Pancreas (tissue), 10 donors: ENCODE data around the gene POLR2L. TPM values are rescaled to one million over a fixed set of nuclear protein-coding genes. Genes with fewer than 3 reads are reported as not detected.

ENCODE experiments used
- ATAC-seq, 4 donors: fragments of 200-7000 bp; cut with Tn5 transposase; one replicate each; pipeline versions ENCODE4 v1.8.0 to v1.9.1; 2020; ENCODE audit warnings: mild to moderate bottlenecking in 4 of 4, moderate library complexity in 4 of 4
- DNase-seq, 6 donors: peaks; one replicate each; pipeline ENCODE4 v3.0.0-alpha.2; 2020
- FAIRE-seq: peaks from 2 replicates; lab custom pipeline; 2012; peaks lifted over from hg19 to GRCh38; lab: Jason Lieb, UNC
- H3K27ac ChIP-seq, 4 donors: fragments of 200-600 bp; sonication (generic); 1 replicate in 3 of 4; 2 replicates in 1 of 4; pipeline versions ENCODE4 v1.5.0 to v1.8.0; 2020
- H3K27me3 ChIP-seq, 4 donors: fragments of 200-600 bp; one replicate each; pipeline ENCODE4 v1.8.0; 2021
- H3K36me3 ChIP-seq, 3 donors: fragments of 200-600 bp; sonication (generic) in 1 of 3; one replicate each; pipeline versions ENCODE4 v1.5.0 to v1.8.0; 2020 to 2021
- H3K4me1 ChIP-seq, 3 donors: fragments of 200-600 bp; one replicate each; pipeline ENCODE4 v1.8.0; 2021
- H3K4me3 ChIP-seq, 4 donors: fragments of 200-600 bp; sonication (generic) in 2 of 4; one replicate each; pipeline versions ENCODE4 v1.5.0 to v1.8.0; 2020 to 2021
- H3K9me3 ChIP-seq, 4 donors: fragments of 200-600 bp; one replicate each; pipeline ENCODE4 v1.8.0; 2021
- WGBS, 2 donors: extraction: QIAGEN DNeasy Blood & Tissue Kit; methylation state at CpG; one replicate each; pipeline ENCODE4 v1.1.7; 2013; 5-methylcytosine and 5-hydroxymethylcytosine counted together
- intact Hi-C, 3 donors: fragments of 100-400 bp; cut with DNase I; formaldehyde crosslinking; loops; one replicate each; pipeline versions ENCODE4 v1.11.1 to v1.14.2; 2022
- polyA plus RNA-seq, 2 donors: library from polyadenylated mRNA; stranded (reverse); fragments of 200-250 nt; gene quantifications; one replicate each; pipeline ENCODE4 v1.2.3, GENCODE V29; 2013
- total RNA-seq, 6 donors: library from RNA; stranded (reverse); fragmentation: NEBNext Ultra II Directional in 4 of 6; extraction: Animal tissue kit (Norgen Biotek cat#: 25700) in 4 of 6; gene quantifications; one replicate each; pipeline versions ENCODE4 v1.2.1 to v1.2.4, GENCODE V29; 2021 to 2023
- TF ChIP-seq, protein P1 (sequence below), 4 donors: fragments of 200-600 bp; sonication (generic) in 3 of 4; IDR thresholded peaks; one replicate each; pipeline versions ENCODE4 v1.5.0 to v1.8.0; 2021; ENCODE audit warnings: antibody characterized with exemption in 4 of 4
- donor health status: healthy with polysubstance abuse.
- donor health status: DM: no; HTN: no; CAD: no; lungs with moderate emphysema.
- donor health status: DM: no; HTN: no; CAD: no.
- donor health status: control.
- donor health status: control.
- donor health status: Bipolar disorder and iron deficiency.
- donor health status: DM: yes; HTN: yes; CAD: no.
- donor health status: DM: no; HTN: no; CAD: no.
- donor health status: DM: no; HTN: no; CAD: no.
- donor health status: DM: yes; HTN: yes; CAD: no.

Gene POLR2L
- total and polyA plus RNA-seq, 8 donors: 62.9 to 110 (median 68.9) TPM

DNA sequence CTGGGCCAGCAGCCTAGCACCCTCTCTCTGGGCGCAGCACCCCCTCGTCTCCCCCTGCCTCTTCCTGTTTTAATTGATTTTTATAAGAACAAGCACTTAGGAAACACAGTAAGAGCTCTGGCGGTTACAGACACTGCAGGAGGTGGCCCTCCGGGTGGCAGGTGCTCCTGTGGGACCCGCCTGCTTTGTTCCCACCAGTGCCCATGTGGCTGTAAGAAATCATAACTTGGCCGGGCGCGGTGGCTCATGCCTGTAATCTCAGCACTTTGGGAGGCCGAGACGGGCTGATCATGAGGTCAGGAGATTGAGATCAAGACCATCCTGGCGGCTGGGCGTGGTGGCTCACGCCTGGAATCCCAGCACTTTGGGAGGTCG, 18.8 kb upstream of the POLR2L start:
- ATAC-seq: no peak
- TF ChIP-seq, protein P1, sequence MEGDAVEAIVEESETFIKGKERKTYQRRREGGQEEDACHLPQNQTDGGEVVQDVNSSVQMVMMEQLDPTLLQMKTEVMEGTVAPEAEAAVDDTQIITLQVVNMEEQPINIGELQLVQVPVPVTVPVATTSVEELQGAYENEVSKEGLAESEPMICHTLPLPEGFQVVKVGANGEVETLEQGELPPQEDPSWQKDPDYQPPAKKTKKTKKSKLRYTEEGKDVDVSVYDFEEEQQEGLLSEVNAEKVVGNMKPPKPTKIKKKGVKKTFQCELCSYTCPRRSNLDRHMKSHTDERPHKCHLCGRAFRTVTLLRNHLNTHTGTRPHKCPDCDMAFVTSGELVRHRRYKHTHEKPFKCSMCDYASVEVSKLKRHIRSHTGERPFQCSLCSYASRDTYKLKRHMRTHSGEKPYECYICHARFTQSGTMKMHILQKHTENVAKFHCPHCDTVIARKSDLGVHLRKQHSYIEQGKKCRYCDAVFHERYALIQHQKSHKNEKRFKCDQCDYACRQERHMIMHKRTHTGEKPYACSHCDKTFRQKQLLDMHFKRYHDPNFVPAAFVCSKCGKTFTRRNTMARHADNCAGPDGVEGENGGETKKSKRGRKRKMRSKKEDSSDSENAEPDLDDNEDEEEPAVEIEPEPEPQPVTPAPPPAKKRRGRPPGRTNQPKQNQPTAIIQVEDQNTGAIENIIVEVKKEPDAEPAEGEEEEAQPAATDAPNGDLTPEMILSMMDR (IDR thresholded peaks at IDR 0.05): no peak
- no peak overlapping the region for H3K4me3 ChIP-seq
- 73 to 77% methylated on average over 14 of the region's 14 CpGs for WGBS, 2 donors
- no peak for DNase-seq
- H3K9me3 ChIP-seq: no peaks in the 10 kb centered on the region
- no peaks in the 10 kb centered on the region for H3K27me3 ChIP-seq
- no peak overlapping the region for H3K27ac ChIP-seq
- intact Hi-C loops: no loop called here
- FAIRE-seq: no peak
- H3K36me3 ChIP-seq: no peaks in the 10 kb centered on the region
- peaks cover 0 to 4% (median 0%) of the 10 kb centered on the region in 3 donors for H3K4me1 ChIP-seq

DNA sequence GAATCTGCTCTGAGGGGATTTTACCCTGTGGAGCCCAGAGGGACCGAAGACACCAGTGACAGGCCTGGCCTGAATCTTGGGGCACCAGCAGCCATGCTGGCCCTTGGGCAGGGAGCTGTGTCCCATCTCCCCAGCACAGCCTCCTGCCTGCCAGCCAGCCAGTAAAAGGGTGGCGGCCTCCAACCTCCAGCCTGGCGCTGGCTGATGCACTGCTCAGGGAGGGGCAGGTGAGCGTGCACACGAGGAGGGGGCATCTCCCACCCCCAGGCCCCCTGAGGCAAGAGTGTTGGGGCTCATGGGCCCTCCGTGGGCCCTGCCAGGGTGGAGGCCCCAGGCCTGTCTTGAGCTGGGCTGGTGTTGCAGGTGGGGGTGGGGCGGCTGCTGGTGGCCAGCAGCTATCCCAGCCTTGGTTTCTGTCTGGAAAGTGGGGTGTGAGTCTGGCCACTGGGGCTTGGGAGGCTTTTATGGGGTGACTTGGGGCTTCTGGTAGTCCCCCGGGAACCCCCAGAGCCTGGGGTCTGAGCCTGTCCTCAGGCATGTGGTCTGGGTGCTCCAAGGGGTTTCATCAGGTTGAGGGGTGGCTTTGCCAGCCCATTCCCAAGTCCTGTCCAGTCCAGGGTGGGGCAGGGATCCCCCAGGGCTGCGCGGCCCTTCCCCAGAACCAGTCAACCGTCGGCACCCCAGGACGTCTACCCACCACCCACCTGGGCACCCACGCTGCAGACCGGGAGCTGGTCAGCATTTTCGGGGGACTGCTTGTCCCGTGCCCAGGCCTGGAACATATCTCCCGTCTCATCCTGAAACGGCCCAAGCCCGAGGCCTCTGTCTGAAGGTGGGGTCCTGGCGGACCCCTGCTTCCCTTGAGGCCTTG, 18.1 kb upstream of the POLR2L start:
- DNase-seq (no peak), ATAC-seq (peak in 2 of 4 donors; percentile 3 to 7), FAIRE-seq (no peak)
- WGBS, 2 donors: 77 to 86% methylated on average over 21 of the region's 21 CpGs
- H3K27ac ChIP-seq: no peak overlapping the region
- no peaks in the 10 kb centered on the region for H3K36me3 ChIP-seq
- H3K27me3 ChIP-seq: no peaks in the 10 kb centered on the region
- no peak overlapping the region for H3K4me3 ChIP-seq
- intact Hi-C loops: no loop called here
- peaks cover 0 to 4% (median 0%) of the 10 kb centered on the region in 3 donors for H3K4me1 ChIP-seq
- TF ChIP-seq, protein P1 (IDR thresholded peaks at IDR 0.05): no peak
- H3K9me3 ChIP-seq: no peaks in the 10 kb centered on the region

DNA sequence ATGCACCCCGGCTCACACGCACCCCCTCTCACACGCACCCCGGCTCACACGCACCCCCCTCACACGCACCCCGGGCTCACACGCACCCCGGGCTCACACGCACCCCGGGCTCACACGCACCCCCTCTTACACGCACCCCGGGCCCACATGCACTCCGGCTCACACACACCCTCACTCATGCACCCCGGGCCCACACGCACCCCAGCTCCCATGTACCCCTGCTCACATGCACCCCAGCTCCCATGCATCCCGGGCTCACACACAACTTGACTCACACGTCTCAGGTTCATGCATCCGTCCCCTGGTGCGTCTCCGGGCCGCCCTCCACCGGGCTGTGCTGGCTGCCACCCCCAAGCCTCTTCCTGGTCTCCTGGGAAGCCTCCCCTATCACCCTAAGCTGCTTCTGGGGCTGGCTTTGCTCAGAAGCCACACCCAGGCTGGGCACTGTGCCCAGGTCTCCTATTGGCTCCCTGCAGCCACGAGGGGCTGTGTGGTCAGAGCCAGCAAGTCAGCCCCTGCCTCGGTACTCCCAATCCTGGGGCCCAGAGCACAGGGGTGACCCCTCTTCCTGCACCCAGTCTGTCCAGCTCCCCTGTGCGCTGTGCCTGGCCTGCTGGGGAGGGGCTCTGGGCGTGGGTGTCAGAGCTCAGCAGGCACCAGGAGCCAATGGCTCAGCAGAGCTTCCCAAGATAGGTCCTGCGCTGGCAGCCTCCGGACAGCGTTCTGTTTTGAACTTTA, 17.2 kb upstream of the POLR2L start:
- intact Hi-C loops: no loop called here
- no peak overlapping the region for H3K4me3 ChIP-seq
- peaks cover 0 to 4% (median 0%) of the 10 kb centered on the region in 3 donors for H3K4me1 ChIP-seq
- DNase-seq: peak in 4 of 6 donors; percentile 56 to 85 (median 82)
- no peak for FAIRE-seq
- no peaks in the 10 kb centered on the region for H3K9me3 ChIP-seq
- ATAC-seq: peak; percentile 49 to 81 (median 77)
- H3K36me3 ChIP-seq: no peaks in the 10 kb centered on the region
- TF ChIP-seq, protein P1 (IDR thresholded peaks at IDR 0.05): no peak
- WGBS, 2 donors: 40 to 48% methylated on average over 23 to 31 of the region's 31 CpGs
- no peak overlapping the region for H3K27ac ChIP-seq
- H3K27me3 ChIP-seq: no peaks in the 10 kb centered on the region

DNA sequence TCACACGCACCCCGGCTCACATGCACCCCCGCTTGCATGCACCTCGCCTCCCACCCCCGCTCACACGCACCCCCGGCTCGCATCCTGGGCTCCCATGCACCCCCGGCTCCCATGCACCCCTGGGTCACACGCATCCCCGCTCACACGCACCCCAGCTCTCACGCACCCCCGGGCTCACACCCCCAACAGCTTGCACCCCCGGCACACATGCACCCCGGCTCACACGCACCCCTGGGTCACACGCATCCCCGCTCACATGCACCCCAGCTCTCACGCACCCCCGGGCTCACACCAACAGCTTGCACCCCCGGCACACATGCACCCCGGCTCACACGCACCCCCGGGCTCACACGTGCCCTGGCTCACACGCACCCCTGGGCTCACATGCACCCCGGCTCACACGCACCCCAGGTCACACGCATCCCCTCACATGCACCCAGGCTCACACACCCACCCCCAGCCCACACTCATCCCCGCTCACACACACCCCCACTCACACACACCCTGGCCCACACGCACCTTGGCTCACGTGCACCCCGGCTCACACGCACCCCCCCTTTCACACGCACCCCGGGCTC, 16.5 kb upstream of the POLR2L start:
- TF ChIP-seq, protein P1 (IDR thresholded peaks at IDR 0.05): no peak
- Histone ChIP-seq H3K9me3 (no peaks in the 10 kb centered on the region), H3K4me3 (no peak overlapping the region), H3K4me1 (peaks cover 0 to 4% (median 0%) of the 10 kb centered on the region in 3 donors), H3K27ac (no peak overlapping the region), H3K27me3 (no peaks in the 10 kb centered on the region), H3K36me3 (no peaks in the 10 kb centered on the region)
- WGBS, 2 donors: 73 to 81% methylated on average over 37 of the region's 37 CpGs
- ATAC-seq: no peak
- no peak for FAIRE-seq
- intact Hi-C loops: no loop called here
- no peak for DNase-seq
